Activated gamma-delta T cell (primary cell): ENCODE results near the gene MAPK8IP2.

Source experiments
- DNase-seq: peaks from one replicate; lab custom pipeline; 2025; lab: John Stamatoyannopoulos, UW
- total RNA-seq, 2 donors: gene quantifications; one replicate each; lab custom pipeline; 2026; lab: John Stamatoyannopoulos, UW

Gene MAPK8IP2
- total RNA-seq: 0.41 to 1.0 reads per million in 2 donors

- no peak for DNase-seq
These were observed at the start of gene MAPK8IP2 for GRCh38 chr22:50600538-50600937. MAPK8IP2 (plus strand) TSS chr22:50600793; CDS start chr22:50600819, 26 bp downstream.

DNA sequence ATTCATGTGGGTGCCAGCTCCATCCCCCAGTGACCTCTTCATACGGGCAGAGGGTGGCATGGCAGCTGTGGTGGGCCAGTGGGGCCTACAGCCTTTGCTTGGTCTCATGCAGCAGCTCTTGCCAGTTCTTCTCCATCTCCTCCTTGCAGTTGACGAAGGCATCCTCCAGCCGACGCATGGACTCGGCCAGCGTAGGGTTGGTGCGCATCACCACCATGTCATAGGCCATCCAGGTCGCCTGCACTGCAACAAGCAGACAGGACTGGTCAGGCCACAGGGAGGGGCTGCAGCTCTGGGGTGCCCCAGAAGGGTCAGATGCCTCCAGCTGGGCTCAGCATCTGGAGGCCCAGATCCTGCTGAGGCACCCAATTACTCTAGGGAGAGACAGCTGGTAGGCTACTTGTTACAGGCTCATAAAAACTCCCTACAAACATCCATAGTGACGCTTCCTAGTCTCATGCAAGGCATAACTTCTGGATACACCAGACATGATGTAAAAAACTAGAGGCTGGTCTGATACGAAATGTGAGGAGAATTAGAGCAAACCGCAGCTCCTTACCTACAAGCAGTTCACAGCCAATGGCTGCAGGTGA is 49.3 kb upstream of the MAPK8IP2 start:
- DNase-seq: no peak

GRCh38 chr22:50553310-50553709 is 47.3 kb upstream of the MAPK8IP2 start:
- no peak for DNase-seq

- no peak for DNase-seq
These were observed 43.9 kb upstream of the MAPK8IP2 start for GRCh38 chr22:50556703-50557102.

DNA sequence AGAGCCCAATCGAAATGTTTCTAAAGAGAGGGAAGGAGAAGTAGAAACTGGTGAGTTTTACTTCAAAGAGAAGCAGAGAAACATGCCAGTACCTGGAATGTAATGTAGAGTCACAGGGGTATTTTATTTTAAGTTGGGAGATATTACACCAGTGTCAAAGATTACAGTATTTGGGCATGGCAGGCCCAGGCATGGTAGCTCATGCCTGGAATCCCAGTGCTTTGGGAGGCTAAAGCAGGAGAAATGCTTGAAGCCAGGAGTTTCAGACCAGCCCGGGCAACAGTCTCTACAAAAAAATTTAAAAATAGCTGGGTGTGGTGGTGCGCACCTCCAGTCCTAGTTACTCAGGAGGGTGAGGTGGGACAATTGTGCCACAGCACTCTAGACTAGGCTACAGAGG is 40.6 kb upstream of the MAPK8IP2 start:
- DNase-seq: no peak

DNA sequence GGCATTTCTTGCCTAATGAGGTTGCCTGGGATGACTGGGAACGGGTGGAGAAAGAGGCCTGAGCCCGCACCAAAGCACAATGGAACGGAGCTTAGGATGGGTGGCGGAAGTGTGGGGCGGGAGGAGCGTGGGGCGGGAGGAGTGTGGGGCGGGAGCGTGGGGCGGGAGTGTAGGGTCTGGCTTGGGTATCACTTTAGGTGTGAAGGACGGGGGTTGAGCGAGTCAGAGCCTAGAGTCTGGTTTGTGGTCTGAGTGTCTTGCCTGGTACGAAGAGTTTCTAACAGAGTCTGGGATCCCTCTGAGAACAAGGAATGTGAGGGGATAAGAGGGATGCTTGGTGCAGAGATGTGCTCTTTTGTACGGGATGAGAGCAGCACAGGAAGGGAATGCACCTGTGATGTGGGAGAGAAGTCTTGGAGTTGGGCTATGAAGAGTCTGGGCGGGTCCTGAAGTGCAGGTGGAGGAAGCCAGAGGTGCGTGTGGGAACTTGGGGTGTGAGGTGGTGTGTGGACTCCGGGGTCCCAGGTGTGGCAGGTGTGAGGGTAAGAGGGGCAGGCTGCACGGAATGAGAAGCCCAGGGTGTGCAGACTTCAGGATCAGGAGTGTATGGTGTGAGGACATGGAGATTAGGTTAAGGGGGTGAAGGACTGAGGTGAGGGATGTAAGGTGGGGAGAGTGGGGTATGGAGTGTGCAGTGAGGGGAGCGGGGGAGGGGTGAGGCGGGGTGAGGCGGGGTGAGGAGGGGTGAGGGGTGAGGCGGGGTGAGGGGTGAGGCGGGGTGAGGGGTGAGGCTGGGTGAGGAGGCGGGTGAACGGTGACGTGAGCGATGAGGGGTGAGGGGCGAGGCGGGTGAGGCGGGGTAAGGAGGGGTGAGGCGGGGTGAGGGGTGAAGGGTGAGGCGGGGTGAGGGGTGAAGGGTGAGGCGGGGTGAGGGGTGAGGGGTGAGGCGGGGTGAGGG is 38.9 kb upstream of the MAPK8IP2 start:
- DNase-seq: peak; percentile 38

DNA sequence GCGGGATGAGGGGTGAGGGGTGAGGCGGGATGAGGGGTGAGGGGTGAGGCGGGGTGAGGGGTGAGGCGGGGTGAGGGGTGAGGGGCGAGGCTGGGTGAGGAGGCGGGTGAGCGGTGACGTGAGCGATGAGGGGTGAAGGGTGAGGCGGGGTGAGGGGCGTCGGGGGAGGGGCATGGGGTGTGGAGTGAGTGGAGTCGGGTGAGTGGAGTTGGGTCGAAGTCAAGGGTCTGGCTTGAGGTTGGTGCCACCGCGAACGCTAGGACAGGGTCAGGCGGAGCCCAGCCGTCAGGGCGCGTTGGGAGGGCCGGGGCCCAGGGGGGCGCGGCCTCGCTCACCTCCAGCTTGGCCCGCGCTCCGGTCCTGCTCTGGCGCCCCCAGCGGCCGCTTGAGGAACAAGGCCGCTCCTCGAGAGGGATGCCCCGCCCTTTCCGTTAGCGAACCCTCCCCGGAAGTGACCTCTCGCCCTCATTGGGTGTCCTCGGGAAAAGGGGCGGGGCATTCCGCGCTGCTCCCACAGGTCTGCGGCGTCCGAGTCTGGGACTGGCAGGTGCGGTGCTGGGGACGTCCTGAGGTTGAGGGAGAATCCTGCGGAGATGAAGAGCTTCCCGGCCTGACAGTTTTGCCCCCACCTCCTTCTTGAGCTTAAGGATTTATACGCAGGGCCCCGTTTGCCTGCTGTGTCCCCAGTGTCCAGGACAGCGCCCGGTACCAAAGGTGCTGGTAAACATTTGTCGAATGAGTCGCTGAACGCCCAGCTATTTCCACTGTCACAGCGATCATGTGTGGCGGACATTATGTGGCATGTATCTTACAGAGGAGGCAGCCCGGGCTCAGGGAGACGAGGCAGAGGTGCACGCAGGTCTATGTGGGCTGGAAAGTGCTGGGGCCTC is 37.8 kb upstream of the MAPK8IP2 start, which contains the start of gene SYCE3:
TSS of gene SYCE3 (minus strand) at position 397 of the 890 bp plus-strand sequence. CDS start 6,514 bp downstream, outside the sequence.
- peak; percentile 90 for DNase-seq

GRCh38 chr22:50563413-50564160 is 37.0 kb upstream of the MAPK8IP2 start:
- DNase-seq: no peak

- DNase-seq: no peak
These were observed 36.3 kb upstream of the MAPK8IP2 start for GRCh38 chr22:50564289-50564688.

DNA sequence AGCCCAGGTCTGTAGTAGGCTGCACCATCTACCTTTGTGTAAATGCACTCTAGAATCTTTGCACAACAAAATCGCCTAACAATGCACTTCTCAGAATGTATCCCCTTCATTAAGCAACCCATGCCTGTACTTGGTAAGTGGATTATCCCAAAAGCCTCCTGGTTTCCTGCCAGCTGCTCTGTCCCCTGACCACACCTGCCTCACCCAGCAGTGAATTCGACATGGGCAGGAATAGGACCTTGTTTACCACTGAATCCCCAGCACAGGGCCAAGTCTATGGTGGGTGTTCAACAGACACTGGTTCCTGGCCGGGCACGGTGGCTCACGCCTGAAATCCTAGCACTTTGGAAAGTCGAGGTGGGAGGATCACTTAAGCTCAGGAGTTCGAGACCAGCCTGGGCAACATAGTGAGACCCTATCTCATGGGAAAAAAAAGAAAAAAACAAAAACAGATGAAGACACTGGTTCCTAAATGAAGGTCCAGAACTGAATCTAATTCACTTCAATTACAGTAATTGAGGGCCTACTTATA is 32.8 kb upstream of the MAPK8IP2 start:
- no peak for DNase-seq

DNA sequence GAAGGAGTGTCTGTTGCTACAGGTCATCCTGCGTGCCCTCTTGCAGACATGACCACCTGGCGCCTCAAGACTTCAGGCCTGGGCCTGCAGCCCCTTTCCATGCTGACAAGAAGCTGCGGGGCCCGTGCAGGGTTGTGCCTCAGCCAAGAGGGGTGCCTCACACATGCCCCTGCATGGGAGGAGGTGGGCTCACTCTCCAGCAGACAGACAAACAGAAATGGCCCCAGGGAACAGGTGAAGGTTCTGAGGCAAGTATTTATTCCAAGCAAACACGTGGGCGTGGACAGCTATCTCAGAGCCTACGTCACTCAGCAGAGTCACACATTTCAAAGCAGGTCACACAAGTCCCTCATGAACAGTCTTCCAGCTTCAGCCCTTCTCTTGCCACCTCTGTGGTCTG is 32.0 kb upstream of the MAPK8IP2 start:
- no peak for DNase-seq

DNA sequence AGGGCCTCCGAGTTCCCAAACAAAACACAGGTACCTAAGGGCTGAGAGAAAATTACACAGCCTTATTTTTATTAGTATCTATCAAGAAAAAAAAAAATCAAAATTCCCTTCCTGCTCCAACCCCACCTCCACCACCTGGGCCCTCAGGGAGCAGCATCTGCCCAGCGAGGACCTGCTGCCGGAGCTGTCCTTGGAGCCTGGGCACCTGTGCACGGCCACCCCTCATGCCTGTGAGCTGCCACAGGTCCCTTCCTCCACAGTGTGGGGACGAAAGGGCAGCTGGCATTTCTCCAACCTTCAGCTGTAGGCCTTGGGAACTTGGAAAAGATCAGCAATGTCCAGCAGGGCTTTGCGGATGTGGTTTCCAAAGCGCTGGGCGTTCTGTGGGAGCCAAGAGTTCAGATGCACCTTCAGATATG is 31.5 kb upstream of the MAPK8IP2 start:
- no peak for DNase-seq

DNA sequence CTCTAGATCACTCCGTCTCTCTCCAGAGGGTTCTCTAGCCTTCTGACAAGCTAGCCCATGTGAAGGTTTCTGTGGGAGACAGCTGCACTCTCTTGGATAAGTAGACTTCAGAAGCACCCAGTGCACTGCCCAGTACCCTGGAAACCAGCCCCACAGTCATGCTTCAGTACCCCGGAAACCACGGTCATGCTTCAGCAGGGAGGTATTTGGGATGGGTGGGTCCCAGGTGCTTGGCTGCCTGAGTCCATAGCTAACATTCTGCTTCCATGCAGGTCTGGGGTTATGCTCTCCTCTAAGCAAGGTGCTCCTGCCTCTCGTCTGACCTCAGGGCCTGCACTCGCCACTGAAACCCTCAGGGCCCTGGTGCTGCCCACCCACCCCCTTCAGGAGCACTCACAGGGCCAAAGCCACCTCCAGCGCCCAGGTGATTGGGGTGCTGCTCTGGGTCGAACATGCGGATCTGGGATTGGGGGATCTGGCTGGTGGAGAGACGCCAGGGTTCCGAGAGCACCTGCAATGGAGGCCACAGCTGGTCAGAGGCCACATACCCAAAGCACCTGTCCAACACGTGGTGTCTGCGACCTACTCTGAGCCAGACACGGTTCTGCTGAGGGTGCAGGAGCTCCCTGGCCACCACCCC is 30.6 kb upstream of the MAPK8IP2 start:
- no peak for DNase-seq

GRCh38 chr22:50570861-50571260 is 29.7 kb upstream of the MAPK8IP2 start:
- DNase-seq: no peak

GRCh38 chr22:50571264-50572175 is 29.1 kb upstream of the MAPK8IP2 start:
- DNase-seq: no peak

DNA sequence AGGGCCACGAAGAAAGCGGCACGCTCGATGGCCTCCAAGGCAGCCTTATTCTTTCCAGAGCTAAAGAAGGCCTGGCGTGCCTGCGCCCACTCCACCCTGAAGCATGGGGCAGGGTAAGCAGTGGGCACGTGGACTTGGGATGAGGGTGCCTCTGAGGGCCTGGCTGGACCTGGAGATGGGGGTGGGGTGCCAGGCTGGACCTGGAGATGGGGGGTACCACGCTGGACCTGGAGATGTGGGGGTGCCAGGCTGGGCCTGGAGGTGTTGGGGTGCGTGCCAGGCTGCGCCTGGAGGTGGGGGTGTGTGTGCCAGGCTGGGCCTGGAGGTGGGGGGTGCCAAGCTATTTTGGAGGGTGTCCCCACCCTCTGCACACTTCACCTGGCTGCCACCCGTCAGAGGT is 27.6 kb upstream of the MAPK8IP2 start:
- no peak for DNase-seq

GRCh38 chr22:50573491-50574382 is 26.9 kb upstream of the MAPK8IP2 start:
- DNase-seq: no peak

- no peak for DNase-seq
These were observed 26.2 kb upstream of the MAPK8IP2 start for GRCh38 chr22:50574383-50574755.
